GM10266 (cell line): ENCODE results near the gene PF4V1.
"Not testable (repeated sequence)": the region's sequence is repeated elsewhere in the genome, so short reads cannot be mapped to it uniquely, and the experiment has no call there.

Experiments used
- DNase-seq: peaks from one replicate; pipeline ENCODE4 v3.0.0; 2012; ENCODE audit errors: extremely low spot score
- TF ChIP-seq, protein P1 (sequence below): IDR thresholded peaks from 2 replicates; pipeline ENCODE4 v1.5.1; 2012; ENCODE audit warnings: mild to moderate bottlenecking, low read depth; ENCODE audit not compliant: control insufficient read depth, insufficient read depth; ENCODE audit errors: missing control alignments

PF4V1 gene

GRCh38 chr4:73896416-73896815 lies 43.3 kb downstream of the PF4V1 start:
- DNase-seq, result no peak

GRCh38 chr4:73897380-73898136 lies 44.5 kb downstream of the PF4V1 start:
- TF ChIP-seq, protein P1, sequence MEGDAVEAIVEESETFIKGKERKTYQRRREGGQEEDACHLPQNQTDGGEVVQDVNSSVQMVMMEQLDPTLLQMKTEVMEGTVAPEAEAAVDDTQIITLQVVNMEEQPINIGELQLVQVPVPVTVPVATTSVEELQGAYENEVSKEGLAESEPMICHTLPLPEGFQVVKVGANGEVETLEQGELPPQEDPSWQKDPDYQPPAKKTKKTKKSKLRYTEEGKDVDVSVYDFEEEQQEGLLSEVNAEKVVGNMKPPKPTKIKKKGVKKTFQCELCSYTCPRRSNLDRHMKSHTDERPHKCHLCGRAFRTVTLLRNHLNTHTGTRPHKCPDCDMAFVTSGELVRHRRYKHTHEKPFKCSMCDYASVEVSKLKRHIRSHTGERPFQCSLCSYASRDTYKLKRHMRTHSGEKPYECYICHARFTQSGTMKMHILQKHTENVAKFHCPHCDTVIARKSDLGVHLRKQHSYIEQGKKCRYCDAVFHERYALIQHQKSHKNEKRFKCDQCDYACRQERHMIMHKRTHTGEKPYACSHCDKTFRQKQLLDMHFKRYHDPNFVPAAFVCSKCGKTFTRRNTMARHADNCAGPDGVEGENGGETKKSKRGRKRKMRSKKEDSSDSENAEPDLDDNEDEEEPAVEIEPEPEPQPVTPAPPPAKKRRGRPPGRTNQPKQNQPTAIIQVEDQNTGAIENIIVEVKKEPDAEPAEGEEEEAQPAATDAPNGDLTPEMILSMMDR, result no peak
- no peak for DNase-seq

More at GRCh38 chr4:73896416-73896815, 43.3 kb downstream of the PF4V1 start:
- TF ChIP-seq, protein P1, result no peak

DNA sequence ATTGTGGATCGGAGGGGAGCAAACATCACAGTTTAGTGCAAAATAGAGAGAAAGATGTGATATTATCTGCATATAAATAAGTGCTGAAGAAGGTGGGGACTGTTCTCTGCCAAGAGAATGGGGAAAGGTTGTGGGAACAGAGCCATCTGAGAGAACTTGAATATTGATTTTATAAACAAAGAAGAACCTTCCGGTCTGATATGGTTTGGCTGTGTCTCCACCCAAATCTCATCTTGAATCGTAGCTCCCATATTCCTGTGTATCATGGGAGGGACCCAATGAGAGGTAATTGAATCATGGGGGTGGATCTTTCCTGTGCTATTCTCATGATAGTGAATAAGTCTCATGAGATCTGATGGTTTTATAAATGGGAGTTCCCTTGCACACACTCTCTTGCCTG lies 46.2 kb downstream of the PF4V1 start:
- not testable (repeated sequence) for DNase-seq

- no peak for DNase-seq
Measured at GRCh38 chr4:73901031-73901430, 47.9 kb downstream of the PF4V1 start.

DNA sequence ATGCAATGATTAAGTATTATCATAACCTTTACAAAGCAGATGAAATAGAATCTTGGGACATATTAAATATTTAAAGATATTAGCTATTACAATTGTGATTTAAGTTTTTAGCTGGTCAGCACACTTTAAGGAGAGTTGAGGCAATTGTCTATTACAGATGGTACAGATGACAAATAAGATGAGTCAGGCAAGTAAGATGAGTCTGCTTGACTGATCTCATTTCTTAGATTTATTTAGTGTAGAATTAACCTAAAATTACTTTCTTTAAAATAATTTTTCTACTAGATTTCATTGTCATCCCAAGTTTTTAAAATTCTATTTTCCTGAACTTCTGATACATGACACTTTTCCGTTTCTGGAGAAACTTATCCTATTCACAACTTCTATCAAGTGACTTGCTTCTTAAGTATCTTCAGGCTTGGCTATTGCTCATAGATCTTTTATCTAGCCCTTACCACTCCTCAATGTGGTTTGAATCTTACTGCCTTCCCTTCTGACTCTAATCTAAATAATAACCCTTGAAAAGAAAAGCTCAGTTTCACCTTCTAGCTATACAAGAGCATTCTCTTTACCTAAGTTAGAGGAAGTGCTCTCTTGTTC lies 49.0 kb downstream of the PF4V1 start:
- TF ChIP-seq, protein P1, result no peak
- no peak for DNase-seq

More at GRCh38 chr4:73901031-73901430, 47.9 kb downstream of the PF4V1 start:
- TF ChIP-seq, protein P1, result no peak

DNA sequence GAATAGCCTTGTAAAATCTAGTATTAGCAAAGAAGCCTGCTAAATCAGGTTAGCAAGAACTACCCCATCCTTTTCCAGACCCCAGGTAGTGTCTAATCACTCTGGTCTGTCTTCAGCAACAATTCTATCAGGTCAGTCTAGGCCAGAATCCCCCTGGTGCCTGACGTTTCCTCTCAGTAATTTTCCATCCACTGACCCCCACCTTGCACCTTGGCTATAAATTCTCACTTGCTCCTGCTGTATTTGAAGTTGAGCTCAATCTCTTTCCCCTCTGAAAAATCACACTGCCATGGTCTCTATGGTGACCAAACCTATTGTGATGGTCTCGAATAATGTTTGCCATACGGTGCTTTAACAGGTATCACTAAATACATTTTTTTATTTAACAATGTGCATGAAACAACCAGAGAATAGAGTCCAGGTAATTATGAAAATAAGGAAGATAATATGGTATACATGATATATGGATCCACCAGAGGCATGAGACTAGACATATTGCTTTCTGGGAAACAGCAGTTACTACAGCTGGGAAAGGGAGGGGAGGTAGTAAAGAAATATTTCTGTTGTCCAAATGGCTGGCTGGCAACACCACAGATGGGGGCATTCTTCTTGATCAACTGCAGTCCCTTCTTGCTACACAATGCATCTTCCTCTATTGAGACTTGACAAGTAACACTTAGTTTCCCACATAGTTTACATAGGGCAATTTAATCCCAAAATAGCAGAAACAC lies 49.9 kb downstream of the PF4V1 start:
- no peak for DNase-seq
- TF ChIP-seq, protein P1, result no peak
